ENCODE results near the gene TRAPPC2. TPM values are rescaled to one million over a fixed set of nuclear protein-coding genes. Genes with fewer than 3 reads are reported as not detected.
A peak's percentile ranks its signal among the peaks of the same experiment; 100 is the strongest.

TRAPPC2 gene
- total RNA-seq, 2 donors from 2014 or later = 8.9 to 9.1 TPM

- DNase-seq = no peak
- no peak for ATAC-seq
- intact Hi-C loops (cut with DNase I) = no loop called here
These were observed 23.3 kb downstream of the TRAPPC2 start for GRCh38 chrX:13711141-13711540.

DNA sequence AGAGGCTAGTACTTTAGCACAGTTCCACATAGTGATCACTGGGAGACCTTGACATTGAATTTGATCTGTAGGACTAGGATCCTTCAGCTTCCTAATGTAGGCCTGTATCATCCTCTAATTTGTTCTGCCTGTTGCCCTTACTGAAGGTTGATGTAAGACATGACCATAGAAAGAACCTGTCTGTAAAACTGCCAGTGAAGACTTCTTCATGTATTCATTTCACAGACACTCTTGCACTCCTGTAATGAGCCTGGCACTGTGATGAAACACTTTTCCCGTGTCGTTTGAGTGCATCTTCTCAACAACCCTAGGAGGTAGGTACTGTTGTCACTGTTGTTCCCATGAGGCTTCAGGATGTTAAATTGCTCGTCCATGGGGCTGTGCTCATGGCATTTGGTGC is 30.8 kb downstream of the TRAPPC2 start:
- intact Hi-C loops (cut with DNase I) = no loop called here
- DNase-seq (no peak), ATAC-seq (no peak)

DNA sequence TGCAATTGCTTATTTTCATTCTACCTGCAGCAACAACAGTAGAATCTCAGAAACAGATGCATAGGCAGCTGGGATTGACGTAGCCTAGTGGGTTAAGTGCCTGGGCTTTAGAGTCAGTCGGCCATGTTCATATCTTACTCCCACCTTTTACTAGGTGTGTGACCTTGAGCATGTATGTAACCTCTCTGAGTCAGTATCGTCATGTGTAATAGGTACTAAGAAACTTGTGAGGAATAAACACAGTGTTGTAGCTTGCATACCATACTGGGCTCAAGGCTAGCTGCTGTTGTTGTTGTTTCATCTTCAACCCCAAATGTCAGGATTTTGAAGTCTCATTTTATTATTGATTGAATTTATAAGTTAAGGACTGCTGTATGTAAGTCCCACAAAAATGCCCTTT is 31.3 kb downstream of the TRAPPC2 start:
- DNase-seq (no peak), ATAC-seq (no peak)
- intact Hi-C loops (cut with DNase I) = no loop called here

DNA sequence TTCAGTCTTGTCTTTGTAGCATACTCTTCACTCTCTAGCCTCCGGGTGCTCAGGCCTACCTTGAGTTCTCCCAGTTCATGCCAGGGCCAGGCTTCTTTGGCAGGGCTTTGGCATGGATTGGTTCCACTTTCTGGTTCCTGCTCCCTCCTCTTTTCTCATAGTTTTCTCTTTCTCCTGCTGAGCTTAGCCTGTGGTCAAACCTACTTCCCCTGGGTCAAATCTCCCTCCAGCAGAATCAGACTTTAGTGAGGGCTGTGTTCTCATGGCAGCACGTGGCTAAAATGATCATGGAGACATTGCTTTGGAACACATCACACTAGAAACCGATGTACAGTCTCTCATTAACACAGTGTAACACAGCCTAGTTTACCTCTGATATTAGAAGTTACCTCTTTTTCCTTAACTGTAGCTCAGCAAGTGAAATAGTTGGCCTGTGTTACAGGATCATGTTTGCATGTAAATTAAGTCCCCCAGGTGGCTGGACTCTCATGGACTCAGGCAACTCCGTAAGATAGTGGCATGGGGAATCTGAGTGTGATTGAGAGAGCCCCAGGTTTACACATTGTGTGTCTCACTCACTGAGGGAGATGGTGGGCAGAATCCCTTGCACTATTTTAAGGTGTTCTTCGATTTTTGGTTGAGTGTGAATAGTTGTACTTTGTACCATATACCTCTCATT is 32.2 kb downstream of the TRAPPC2 start:
- DNase-seq = no peak
- ATAC-seq = no peak
- intact Hi-C loops (cut with DNase I) = no loop called here

- DNase-seq (no peak), ATAC-seq (no peak)
- intact Hi-C loops (cut with DNase I) = no loop called here
These were observed 34.0 kb downstream of the TRAPPC2 start for GRCh38 chrX:13700380-13700779.

DNA sequence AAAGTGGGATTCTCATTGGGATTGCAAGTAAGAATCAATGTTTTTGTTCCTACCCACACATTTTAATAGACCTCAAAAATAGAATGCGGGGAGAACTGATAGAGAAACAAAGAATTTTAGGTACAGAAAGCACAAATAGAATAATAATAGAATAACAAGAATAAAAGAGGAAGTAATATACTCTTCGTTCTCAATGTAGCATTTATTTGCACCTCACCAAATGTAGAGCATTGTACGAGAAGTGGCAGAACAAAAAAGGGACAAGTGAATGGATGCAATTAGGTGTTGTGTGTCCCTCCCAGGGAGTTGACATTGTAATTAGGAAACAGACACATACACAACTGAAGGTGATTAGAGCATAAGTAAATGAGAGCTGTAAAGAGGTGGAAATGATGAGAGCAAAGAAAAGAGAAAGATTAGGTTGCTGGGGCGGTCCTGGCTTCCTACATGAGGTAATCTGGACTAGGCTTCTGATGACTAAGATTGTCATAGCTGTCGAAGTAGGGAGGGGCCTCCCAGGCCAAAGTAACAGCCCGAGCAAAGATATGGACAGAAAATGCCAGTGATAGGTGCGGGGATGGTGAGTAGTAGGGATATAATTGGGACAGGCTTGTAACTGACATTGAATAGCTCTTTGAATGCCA is 35.1 kb downstream of the TRAPPC2 start:
- intact Hi-C loops (cut with DNase I) = no loop called here
- no peak for DNase-seq
- ATAC-seq = peak; percentile 29 to 90

- intact Hi-C loops (cut with DNase I) = no loop called here
- no peak for ATAC-seq
- no peak for DNase-seq
These were observed 36.0 kb downstream of the TRAPPC2 start for GRCh38 chrX:13698432-13698831.

- no peak for ATAC-seq
- DNase-seq = no peak
- intact Hi-C loops (cut with DNase I) = no loop called here
These were observed 36.4 kb downstream of the TRAPPC2 start for GRCh38 chrX:13697976-13698375.

GRCh38 chrX:13697455-13697854 is 37.0 kb downstream of the TRAPPC2 start:
- ATAC-seq (no peak), DNase-seq (no peak)
- intact Hi-C loops (cut with DNase I) = no loop called here

- no peak for ATAC-seq
- intact Hi-C loops (cut with DNase I) = no loop called here
- no peak for DNase-seq
These were observed 38.8 kb downstream of the TRAPPC2 start for GRCh38 chrX:13695601-13696115.

GRCh38 chrX:13694983-13695382 is 39.4 kb downstream of the TRAPPC2 start:
- intact Hi-C loops (cut with DNase I) = no loop called here
- DNase-seq (no peak), ATAC-seq (no peak)

DNA sequence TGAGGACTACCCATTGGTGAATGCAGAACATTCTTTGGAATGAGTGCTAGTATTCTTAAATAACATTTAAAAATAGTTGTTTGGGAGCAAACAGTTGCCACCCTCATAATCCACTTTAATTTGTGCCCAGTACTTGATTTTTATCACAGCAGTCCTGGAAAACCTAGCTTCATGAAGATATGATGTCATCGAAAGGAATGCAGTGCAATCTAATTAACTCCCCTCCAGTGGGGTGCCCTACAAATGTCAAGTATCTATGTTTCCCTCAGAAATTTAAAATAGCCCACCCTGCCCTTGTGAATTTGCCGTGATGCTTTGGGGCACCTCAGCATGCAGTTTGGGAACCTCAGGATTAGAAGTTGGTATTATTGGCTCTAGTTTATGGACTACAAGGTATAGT is 40.1 kb downstream of the TRAPPC2 start:
- no peak for ATAC-seq
- intact Hi-C loops (cut with DNase I) = no loop called here

DNA sequence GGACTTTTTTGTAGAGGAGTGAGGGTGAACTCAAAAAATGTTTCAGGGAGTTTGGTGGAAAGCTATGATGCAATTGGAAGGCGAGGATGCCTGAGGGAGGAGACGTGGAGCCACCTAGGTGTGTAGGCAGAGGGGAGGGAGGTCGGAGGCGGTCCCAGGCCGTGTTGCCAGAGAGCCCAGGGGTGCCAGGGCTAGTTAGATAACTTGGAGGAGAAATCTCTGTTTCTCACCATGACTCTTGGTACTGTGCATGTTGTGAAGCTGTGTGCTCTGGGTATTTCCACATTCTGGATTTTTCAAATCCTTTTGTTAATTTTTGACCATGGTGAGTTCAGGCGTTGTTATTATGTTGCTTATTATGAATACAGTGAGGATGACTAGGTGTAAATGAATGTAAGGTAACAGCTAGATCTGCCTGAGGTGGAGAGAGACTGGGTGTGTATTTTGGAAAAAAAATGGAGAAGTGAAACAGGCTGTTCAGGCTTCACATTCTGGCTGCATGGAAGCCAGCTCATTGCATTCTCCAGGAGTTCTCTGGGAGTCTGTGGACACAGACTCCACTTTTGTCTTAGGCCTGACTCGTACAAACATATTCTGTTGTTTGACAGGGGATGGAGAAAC is 41.0 kb downstream of the TRAPPC2 start:
- ATAC-seq (peak in 1 of 2 donors; percentile 37), DNase-seq (no peak)
- intact Hi-C loops (cut with DNase I) = no loop called here

More for the DNA sequence above, 40.1 kb downstream of the TRAPPC2 start:
- DNase-seq = no peak

DNA sequence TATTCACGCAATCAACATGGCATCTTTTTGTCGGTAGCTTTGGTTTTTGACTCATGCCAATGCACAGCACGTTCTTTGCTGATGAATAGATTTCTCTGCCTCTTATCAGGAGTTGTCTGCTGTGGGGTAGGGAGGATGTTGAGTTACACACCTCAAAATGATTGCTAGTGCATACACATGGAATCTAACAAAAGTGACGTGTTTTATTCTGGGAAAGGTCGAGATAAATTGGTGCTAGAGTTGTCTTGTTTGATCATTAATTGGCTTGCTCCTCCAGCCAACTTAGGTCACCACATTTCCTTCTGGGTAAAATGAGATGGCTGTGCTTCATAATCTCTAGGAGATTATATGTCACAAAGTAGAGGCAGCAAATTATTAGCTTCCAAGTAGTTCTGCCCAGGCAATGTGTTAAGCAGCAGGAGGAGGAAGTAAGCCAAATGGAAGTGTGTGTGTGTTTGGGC is 41.6 kb downstream of the TRAPPC2 start:
- DNase-seq (no peak), ATAC-seq (no peak)
- intact Hi-C loops (cut with DNase I) = no loop called here

DNA sequence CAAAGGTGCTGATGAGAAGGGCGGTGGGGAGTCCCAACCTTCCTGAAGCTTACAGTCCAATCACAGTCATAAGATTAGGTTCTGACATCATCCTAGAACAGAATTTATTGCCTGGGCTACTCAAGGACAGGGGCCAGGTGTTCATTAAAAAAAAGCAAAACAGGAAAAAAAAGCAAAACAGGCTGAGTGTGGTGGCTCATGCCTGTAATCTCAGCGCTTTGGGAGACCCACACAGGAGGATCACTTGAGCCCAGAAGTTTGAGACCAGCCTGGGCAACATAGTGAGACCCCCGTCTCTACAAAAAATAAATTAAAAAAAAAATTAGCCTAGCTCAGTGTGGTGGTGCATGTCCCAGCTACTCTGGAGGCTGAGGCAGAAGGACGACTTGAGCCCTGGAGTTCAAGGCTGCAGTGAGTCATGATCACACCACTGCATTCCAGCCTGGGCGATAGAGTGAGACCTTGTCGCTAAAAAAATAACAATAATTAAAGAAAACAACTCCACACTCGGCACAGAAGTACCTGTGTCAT is 42.5 kb downstream of the TRAPPC2 start:
- no peak for DNase-seq
- intact Hi-C loops (cut with DNase I) = no loop called here
- no peak for ATAC-seq

- intact Hi-C loops (cut with DNase I) = no loop called here
- ATAC-seq (no peak), DNase-seq (no peak)
These were observed 43.6 kb downstream of the TRAPPC2 start for GRCh38 chrX:13690836-13691235.

DNA sequence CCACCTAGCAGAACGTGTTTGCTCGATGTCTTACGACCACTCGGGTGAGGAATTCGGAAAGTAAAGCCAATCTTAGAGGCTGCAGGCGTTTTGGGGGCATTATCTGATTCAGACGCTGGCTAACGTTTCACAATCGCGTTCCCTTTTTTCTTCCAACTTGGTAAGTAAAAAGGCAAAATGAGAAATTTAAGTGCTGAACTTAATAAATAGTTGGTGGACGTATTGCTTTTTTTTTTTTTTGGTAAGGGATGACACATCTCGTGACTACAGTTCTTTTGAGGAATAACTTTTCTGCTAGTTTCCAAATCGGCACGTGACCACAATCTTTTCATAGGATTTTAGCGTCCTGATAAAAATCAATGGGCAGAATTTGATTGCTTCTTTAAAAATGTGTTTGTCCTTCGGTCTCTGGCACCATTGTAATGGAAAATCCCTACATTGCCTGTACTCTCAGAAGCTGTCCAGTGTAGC is 44.6 kb downstream of the TRAPPC2 start:
- intact Hi-C loops (cut with DNase I) = no loop called here
- ATAC-seq = no peak

DNA sequence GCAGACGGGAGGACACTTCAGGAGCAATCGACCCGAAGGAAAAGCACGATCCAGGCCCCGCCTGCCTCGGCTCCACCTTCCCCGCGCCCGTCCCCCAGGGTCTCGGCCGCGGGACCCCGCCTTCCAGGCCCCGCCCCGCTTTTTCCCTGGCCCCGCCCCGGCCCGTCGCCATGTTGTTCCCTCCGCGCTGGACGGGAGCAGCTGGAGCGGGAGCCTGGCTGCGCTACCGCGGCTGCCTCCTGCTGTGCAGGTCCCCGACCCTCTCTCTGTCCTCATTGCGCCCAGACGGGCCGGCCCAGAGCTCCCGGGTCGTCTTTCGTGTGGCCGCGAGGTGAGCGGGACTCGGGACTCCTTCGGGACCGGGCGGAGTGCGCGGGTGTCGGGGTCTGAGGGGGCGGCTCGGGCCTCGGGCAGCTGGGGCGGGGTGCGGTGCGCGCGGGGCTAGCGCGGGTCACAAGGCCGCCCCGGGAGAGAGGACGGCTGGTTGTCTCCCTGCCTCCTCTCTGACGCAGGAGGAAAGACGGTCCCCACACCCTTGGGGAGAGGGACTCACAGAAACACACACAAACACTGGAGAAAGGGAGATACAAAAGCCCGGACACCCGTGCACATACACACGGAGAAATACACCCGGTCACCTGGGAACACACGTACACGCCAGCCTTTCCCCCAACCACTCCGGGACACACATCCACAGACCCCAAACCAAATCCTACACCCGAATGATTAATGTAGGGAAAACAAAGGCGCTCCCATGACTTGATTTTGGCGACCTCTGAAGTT is 45.3 kb downstream of the TRAPPC2 start, which contains the start of gene RAB9A:
RAB9A (plus strand) TSS at position 171 of the 783 bp plus-strand sequence. CDS start 19,619 bp downstream, outside the sequence.
- intact Hi-C loops (cut with DNase I) = no loop called here
- DNase-seq = peak; percentile 89
- ATAC-seq = peak; percentile 98

More for the DNA sequence above, 44.6 kb downstream of the TRAPPC2 start:
- DNase-seq = no peak

GRCh38 chrX:13688384-13688957 is 45.9 kb downstream of the TRAPPC2 start:
- DNase-seq = no peak
- intact Hi-C loops (cut with DNase I) = no loop called here

More at GRCh38 chrX:13688384-13688957, 45.9 kb downstream of the TRAPPC2 start:
- ATAC-seq = no peak
